ENCODE measurements around the gene PLPPR1.

PLPPR1 gene

DNA sequence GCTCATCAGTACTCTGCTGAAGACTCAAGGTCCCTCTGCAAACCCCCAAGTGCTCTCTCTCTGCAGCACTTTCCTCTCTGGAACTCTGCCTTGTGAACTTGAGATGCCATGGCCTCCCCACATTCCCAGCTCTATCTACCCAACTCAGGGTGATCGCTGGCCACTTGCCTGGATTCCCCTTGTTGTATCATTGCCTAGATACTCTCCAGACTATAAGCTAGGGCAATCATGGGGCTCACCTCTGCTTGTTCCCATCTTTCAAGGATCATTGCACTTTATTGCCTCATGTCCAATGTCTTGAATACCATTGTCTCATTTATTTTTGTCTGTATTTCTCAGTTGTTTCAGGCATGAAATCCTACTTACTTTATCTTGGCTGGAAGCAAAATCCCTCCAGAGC lies 144.1 kb downstream of the PLPPR1 start:
- no peak for DNase-seq (ENCODE audit: insufficient read length)
- no peak for FAIRE-seq
- TF ChIP-seq POLR2A (IDR thresholded peaks at IDR 0.05; ENCODE audit: low read depth, low read length) = no peak
- no peak for TF ChIP-seq POLR2AphosphoS5 (IDR thresholded peaks at IDR 0.05; ENCODE audit: low read depth, low read length)
- no peak for TF ChIP-seq TAF1 (IDR thresholded peaks at IDR 0.05; ENCODE audit: borderline replicate concordance, low read depth, low read length)

DNA sequence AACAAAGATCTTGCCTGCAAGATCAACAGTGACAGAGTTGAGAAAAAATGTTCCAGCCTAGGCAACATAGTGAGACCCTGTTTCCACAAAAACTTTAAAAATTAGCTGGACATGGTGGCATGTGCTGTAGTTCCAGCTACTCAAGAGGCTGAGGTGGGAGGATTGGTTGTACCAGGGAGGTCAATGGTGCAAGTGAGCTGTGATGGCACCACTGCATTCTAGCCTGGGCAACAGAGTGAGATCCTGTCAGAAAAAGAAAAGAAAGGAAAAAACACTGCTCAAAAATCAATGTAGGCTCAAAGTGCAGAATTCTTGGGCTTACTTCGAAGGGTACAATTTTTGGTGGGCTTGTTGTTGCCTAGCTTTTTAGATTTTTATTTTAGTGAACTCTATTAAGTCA lies 145.4 kb downstream of the PLPPR1 start:
- FAIRE-seq (no peak), DNase-seq (ENCODE audit: insufficient read length) (no peak)
- TF ChIP-seq POLR2AphosphoS5 (IDR thresholded peaks at IDR 0.05; ENCODE audit: low read depth, low read length) = no peak
- no peak for TF ChIP-seq TAF1 (IDR thresholded peaks at IDR 0.05; ENCODE audit: borderline replicate concordance, low read depth, low read length)
- no peak for TF ChIP-seq POLR2A (IDR thresholded peaks at IDR 0.05; ENCODE audit: low read depth, low read length)

GRCh38 chr9:101176384-101176783 lies 147.9 kb downstream of the PLPPR1 start:
- TF ChIP-seq TAF1 (IDR thresholded peaks at IDR 0.05; ENCODE audit: borderline replicate concordance, low read depth, low read length) = no peak
- no peak for TF ChIP-seq POLR2A (IDR thresholded peaks at IDR 0.05; ENCODE audit: low read depth, low read length)
- TF ChIP-seq POLR2AphosphoS5 (IDR thresholded peaks at IDR 0.05; ENCODE audit: low read depth, low read length) = no peak
- no peak for DNase-seq (ENCODE audit: insufficient read length)
- FAIRE-seq = no peak

DNA sequence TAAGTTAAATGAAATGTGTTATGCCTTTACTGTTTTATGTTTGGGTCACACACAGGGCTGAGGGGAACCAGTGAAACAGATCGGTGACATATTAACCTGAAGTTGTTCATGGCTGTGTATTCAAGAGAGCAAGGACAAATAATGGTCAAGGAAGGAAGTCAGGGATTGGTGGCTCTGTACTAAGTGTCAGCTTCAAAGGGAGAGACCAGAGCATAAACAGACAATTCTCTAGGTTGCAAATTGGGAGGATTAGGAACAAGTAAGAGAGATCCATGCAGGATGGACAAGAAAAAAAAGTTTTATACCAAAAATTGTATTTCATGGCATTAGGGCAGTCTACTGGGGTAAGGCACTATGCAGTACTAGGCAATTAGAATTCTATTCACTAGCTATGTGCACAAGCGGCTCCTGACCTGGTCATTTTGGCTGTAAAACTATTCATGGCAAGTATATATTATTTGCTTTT lies 156.3 kb downstream of the PLPPR1 start:
- FAIRE-seq = no peak
- DNase-seq (ENCODE audit: insufficient read length) = no peak
- TF ChIP-seq POLR2A (IDR thresholded peaks at IDR 0.05; ENCODE audit: low read depth, low read length) = no peak
- TF ChIP-seq TAF1 (IDR thresholded peaks at IDR 0.05; ENCODE audit: borderline replicate concordance, low read depth, low read length) = no peak
- no peak for TF ChIP-seq POLR2AphosphoS5 (IDR thresholded peaks at IDR 0.05; ENCODE audit: low read depth, low read length)

GRCh38 chr9:101191723-101192122 lies 163.2 kb downstream of the PLPPR1 start:
- FAIRE-seq = no peak
- TF ChIP-seq POLR2A (IDR thresholded peaks at IDR 0.05; ENCODE audit: low read depth, low read length) = no peak
- TF ChIP-seq POLR2AphosphoS5 (IDR thresholded peaks at IDR 0.05; ENCODE audit: low read depth, low read length) = no peak
- TF ChIP-seq TAF1 (IDR thresholded peaks at IDR 0.05; ENCODE audit: borderline replicate concordance, low read depth, low read length) = no peak
- DNase-seq (ENCODE audit: insufficient read length) = no peak

GRCh38 chr9:101197026-101197425 lies 168.5 kb downstream of the PLPPR1 start:
- no peak for TF ChIP-seq POLR2A (IDR thresholded peaks at IDR 0.05; ENCODE audit: low read depth, low read length)
- no peak for TF ChIP-seq POLR2AphosphoS5 (IDR thresholded peaks at IDR 0.05; ENCODE audit: low read depth, low read length)
- no peak for TF ChIP-seq TAF1 (IDR thresholded peaks at IDR 0.05; ENCODE audit: borderline replicate concordance, low read depth, low read length)
- FAIRE-seq (no peak), DNase-seq (ENCODE audit: insufficient read length) (no peak)

DNA sequence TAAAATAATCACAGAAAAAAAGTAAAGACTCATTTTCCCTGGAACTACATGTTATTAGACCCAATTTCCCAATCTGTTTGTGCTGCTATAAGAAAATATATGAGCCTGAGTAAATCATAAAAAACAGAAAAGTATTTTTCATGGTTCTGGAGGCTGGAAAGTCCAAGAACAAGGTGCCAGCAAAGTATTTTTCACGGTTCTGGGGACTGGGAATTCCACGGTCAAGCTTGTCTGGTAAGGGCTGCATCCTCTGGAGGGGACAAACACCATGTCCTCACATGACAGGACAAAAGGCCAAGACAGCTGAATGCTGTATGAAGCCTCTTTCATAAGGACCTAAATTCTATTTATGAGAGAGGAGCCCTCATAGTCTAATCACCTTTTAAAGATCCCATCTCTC lies 172.3 kb downstream of the PLPPR1 start:
- DNase-seq (ENCODE audit: insufficient read length) = no peak
- no peak for TF ChIP-seq TAF1 (IDR thresholded peaks at IDR 0.05; ENCODE audit: borderline replicate concordance, low read depth, low read length)
- TF ChIP-seq POLR2A (IDR thresholded peaks at IDR 0.05; ENCODE audit: low read depth, low read length) = no peak
- no peak for TF ChIP-seq POLR2AphosphoS5 (IDR thresholded peaks at IDR 0.05; ENCODE audit: low read depth, low read length)
- FAIRE-seq = no peak

DNA sequence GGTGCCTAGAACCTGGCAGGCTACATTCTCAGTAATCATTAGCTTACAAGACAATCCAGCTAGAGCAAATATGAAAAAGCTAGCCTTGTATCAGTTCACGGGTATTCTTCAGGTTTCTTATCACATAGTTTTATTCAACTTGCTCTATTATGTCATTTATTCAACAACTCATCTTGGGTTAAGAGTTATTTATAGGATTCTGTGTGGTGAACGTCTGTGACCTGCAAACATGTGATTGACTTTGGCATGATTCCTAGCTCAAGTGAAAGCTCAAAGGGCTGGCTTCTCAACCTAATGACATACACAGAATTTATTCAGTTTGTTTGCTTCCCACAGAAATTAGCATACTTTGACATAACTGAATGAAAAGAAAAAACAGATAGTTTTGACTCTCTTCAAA lies 173.1 kb downstream of the PLPPR1 start:
- DNase-seq (ENCODE audit: insufficient read length) (no peak), FAIRE-seq (no peak)
- TF ChIP-seq POLR2A (IDR thresholded peaks at IDR 0.05; ENCODE audit: low read depth, low read length) = no peak
- no peak for TF ChIP-seq POLR2AphosphoS5 (IDR thresholded peaks at IDR 0.05; ENCODE audit: low read depth, low read length)
- TF ChIP-seq TAF1 (IDR thresholded peaks at IDR 0.05; ENCODE audit: borderline replicate concordance, low read depth, low read length) = no peak

DNA sequence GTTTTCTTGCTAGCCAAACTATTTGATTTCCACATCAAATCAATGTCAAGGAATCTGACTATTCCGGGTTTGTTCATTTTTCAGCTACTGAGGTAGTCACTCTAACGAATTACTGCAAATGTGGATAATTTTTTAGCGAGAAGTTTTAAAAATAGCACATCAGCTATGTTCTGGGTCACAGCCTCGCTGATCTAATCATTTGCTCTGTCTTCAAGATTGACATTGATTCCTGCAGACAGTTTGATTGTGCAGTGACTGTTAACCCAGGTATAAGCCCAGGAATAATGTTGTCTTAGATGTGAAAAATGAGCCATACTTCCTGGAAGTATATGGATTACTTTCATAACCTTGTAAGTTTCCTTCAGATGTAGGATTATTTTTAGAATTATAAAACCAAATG lies 181.1 kb downstream of the PLPPR1 start:
- FAIRE-seq (no peak), DNase-seq (ENCODE audit: insufficient read length) (no peak)
- TF ChIP-seq TAF1 (IDR thresholded peaks at IDR 0.05; ENCODE audit: borderline replicate concordance, low read depth, low read length) = no peak
- TF ChIP-seq POLR2A (IDR thresholded peaks at IDR 0.05; ENCODE audit: low read depth, low read length) = no peak
- no peak for TF ChIP-seq POLR2AphosphoS5 (IDR thresholded peaks at IDR 0.05; ENCODE audit: low read depth, low read length)

- TF ChIP-seq TAF1 (IDR thresholded peaks at IDR 0.05; ENCODE audit: borderline replicate concordance, low read depth, low read length) (no peak), POLR2AphosphoS5 (IDR thresholded peaks at IDR 0.05; ENCODE audit: low read depth, low read length) (no peak), POLR2A (IDR thresholded peaks at IDR 0.05; ENCODE audit: low read depth, low read length) (no peak)
- DNase-seq (ENCODE audit: insufficient read length) = no peak
- no peak for FAIRE-seq
Measured at GRCh38 chr9:101212661-101213060, 184.1 kb downstream of the PLPPR1 start.

- FAIRE-seq = no peak
- no peak for DNase-seq (ENCODE audit: insufficient read length)
- no peak for TF ChIP-seq TAF1 (IDR thresholded peaks at IDR 0.05; ENCODE audit: borderline replicate concordance, low read depth, low read length)
Measured at GRCh38 chr9:101219030-101219429, 190.5 kb downstream of the PLPPR1 start.

DNA sequence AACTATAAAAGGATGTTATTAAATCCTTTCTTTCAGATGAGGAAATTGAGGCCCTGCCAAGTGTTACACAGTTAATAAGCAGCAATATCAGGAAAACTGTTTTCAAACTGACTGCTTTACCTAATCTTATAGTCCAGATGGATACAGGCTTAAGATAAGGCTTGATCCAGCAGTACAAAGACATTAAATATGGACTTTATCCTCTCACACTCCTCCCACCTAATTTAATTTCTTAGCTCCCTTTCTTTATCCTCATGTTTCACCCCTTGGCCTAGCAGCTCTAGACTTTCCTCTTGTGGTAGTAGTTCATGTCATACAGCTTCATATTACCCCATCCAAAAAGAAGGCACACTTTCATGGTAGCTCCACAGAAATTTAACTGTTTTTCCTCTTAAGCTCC lies 191.8 kb downstream of the PLPPR1 start:
- TF ChIP-seq POLR2AphosphoS5 (IDR thresholded peaks at IDR 0.05; ENCODE audit: low read depth, low read length) (no peak), POLR2A (IDR thresholded peaks at IDR 0.05; ENCODE audit: low read depth, low read length) (no peak), TAF1 (IDR thresholded peaks at IDR 0.05; ENCODE audit: borderline replicate concordance, low read depth, low read length) (no peak)
- no peak for DNase-seq (ENCODE audit: insufficient read length)
- FAIRE-seq = no peak

GRCh38 chr9:101225271-101225670 lies 196.7 kb downstream of the PLPPR1 start:
- FAIRE-seq (no peak), DNase-seq (ENCODE audit: insufficient read length) (no peak)
- TF ChIP-seq POLR2A (IDR thresholded peaks at IDR 0.05; ENCODE audit: low read depth, low read length) (no peak), POLR2AphosphoS5 (IDR thresholded peaks at IDR 0.05; ENCODE audit: low read depth, low read length) (no peak), TAF1 (IDR thresholded peaks at IDR 0.05; ENCODE audit: borderline replicate concordance, low read depth, low read length) (no peak)
